Fibroblast of lung (primary cell): ENCODE results near the gene APOL4. TPM values are rescaled to one million over a fixed set of nuclear protein-coding genes. Genes with fewer than 3 reads are reported as not detected.

Source experiments
- DNase-seq, 2 donors: peaks; one replicate each; pipeline versions ENCODE4 v3.0.0 to v3.0.0-alpha.2; 2010; ENCODE audit warnings: low read depth in 2 of 2
- H2AFZ ChIP-seq: 2 replicates; pipeline ENCODE4 v1.5.1; 2012; ENCODE audit warnings: low read length, control low read depth, inconsistent platforms
- H3K27ac ChIP-seq: 2 replicates; pipeline ENCODE4 v1.5.1; 2011; ENCODE audit warnings: low read length, control low read depth; ENCODE audit not compliant: insufficient read depth
- H3K27me3 ChIP-seq: 2 replicates; pipeline ENCODE4 v1.5.1; 2011; ENCODE audit warnings: mild to moderate bottlenecking, low read length; ENCODE audit not compliant: control insufficient read depth, insufficient read depth
- H3K36me3 ChIP-seq: 2 replicates; pipeline ENCODE4 v1.5.1; 2011; ENCODE audit warnings: low read length; ENCODE audit not compliant: control insufficient read depth, insufficient read depth
- H3K4me1 ChIP-seq: 2 replicates; pipeline ENCODE4 v1.5.1; 2011; ENCODE audit warnings: low read length; ENCODE audit not compliant: control insufficient read depth, insufficient read depth; ENCODE audit errors: extremely low read depth
- H3K4me2 ChIP-seq: 2 replicates; pipeline ENCODE4 v1.5.1; 2011; ENCODE audit warnings: low read length, control low read depth; ENCODE audit not compliant: insufficient read depth; ENCODE audit errors: extremely low read depth
- H3K4me3 ChIP-seq, 4 experiments: fragments of 200-600 bp in 1 of 4; sonication (generic) in 1 of 4; replicated peaks in 1 of 4; 2 replicates each; pipeline ENCODE4 v1.5.1; 2011 to 2016; ENCODE audit warnings: low read length in 4 of 4, low read depth in 3 of 4, mild to moderate bottlenecking in 3 of 4, control low read depth in 2 of 4, inconsistent platforms in 1 of 4, mixed read lengths in 1 of 4; ENCODE audit not compliant: insufficient read depth in 1 of 4; ENCODE audit errors: control extremely low read depth in 1 of 4
- H3K79me2 ChIP-seq: 2 replicates; pipeline ENCODE4 v1.5.1; 2012; ENCODE audit warnings: mild to moderate bottlenecking, low read length, inconsistent platforms; ENCODE audit not compliant: control insufficient read depth, insufficient read depth
- H3K9ac ChIP-seq: 2 replicates; pipeline ENCODE4 v1.5.1; 2011; ENCODE audit warnings: mild to moderate bottlenecking, low read length, control low read depth; ENCODE audit not compliant: insufficient read depth
- H3K9me3 ChIP-seq: 2 replicates; pipeline ENCODE4 v1.5.1; 2012; ENCODE audit warnings: low read depth, low read length; ENCODE audit not compliant: control insufficient read depth, insufficient read depth
- H4K20me1 ChIP-seq: 2 replicates; pipeline ENCODE4 v1.5.1; 2011; ENCODE audit warnings: low read length; ENCODE audit not compliant: control insufficient read depth, insufficient read depth; ENCODE audit errors: extremely low read depth
- EZH2 ChIP-seq: IDR thresholded peaks from 2 replicates; pipeline ENCODE4 v1.5.1; 2012; ENCODE audit warnings: low read length, control low read depth, mild to moderate bottlenecking; ENCODE audit errors: missing control alignments
- polyA plus RNA-seq, 2 donors: library from polyadenylated mRNA; depleted of rRNA in 1 of 2; stranded (reverse) in 1 of 2; unstranded in 1 of 2; fragments of >200 nt; gene quantifications; 2 replicates each; pipeline ENCODE4 v1.2.1, GENCODE V29; 2011 to 2012; ENCODE audit warnings: missing spikeins in 1 of 2
- total RNA-seq: library from RNA; depleted of rRNA; stranded (reverse); fragments of >200 nt; gene quantifications from 2 replicates; pipeline ENCODE4 v1.2.1, GENCODE V29; 2014
- TF ChIP-seq, protein P1 (sequence below), 2 donors: IDR thresholded peaks in 1 of 2; conservative IDR thresholded peaks in 1 of 2; 1 replicate in 1 of 2; 2 replicates in 1 of 2; pipeline ENCODE4 v1.5.1; 2011 to 2012; ENCODE audit warnings: low read length in 2 of 2, control low read depth in 1 of 2, inconsistent platforms in 1 of 2, low read depth in 1 of 2, mild to moderate bottlenecking in 1 of 2

The APOL4 gene
- total and polyA plus RNA-seq, 2 donors (not counting 1 experiment from before 2014, with no cell fraction given) = 0.31 to 2.0 TPM

DNA sequence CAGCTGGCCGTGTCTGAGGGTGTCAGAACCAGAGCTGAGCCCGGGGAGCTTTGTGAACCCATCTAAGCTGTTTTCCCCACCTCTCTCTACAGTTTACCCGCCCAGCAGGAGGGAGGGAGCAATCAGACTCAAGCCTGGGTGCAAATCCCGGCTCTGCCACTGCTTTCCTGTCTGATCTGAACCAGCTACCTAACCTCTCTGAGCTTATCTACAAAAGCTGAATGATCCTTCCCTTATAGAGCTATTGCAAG is 37.5 kb upstream of the APOL4 start:
- no peaks in the 10 kb centered on the region for H3K9me3 ChIP-seq
- peak overlapping the region; percentile 58 for H3K9ac ChIP-seq
- peak overlapping the region; percentile 81 to 94 (median 88) for H3K4me3 ChIP-seq
- H3K79me2 ChIP-seq = peaks cover 35% of the 10 kb centered on the region
- no peaks in the 10 kb centered on the region for H4K20me1 ChIP-seq
- DNase-seq = no peak
- H3K36me3 ChIP-seq = peaks cover 1% of the 10 kb centered on the region
- peaks cover 10% of the 10 kb centered on the region for H3K4me1 ChIP-seq
- no peaks in the 10 kb centered on the region for H3K27me3 ChIP-seq
- no peak for TF ChIP-seq EZH2
- TF ChIP-seq, protein P1, sequence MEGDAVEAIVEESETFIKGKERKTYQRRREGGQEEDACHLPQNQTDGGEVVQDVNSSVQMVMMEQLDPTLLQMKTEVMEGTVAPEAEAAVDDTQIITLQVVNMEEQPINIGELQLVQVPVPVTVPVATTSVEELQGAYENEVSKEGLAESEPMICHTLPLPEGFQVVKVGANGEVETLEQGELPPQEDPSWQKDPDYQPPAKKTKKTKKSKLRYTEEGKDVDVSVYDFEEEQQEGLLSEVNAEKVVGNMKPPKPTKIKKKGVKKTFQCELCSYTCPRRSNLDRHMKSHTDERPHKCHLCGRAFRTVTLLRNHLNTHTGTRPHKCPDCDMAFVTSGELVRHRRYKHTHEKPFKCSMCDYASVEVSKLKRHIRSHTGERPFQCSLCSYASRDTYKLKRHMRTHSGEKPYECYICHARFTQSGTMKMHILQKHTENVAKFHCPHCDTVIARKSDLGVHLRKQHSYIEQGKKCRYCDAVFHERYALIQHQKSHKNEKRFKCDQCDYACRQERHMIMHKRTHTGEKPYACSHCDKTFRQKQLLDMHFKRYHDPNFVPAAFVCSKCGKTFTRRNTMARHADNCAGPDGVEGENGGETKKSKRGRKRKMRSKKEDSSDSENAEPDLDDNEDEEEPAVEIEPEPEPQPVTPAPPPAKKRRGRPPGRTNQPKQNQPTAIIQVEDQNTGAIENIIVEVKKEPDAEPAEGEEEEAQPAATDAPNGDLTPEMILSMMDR (conservative IDR thresholded peaks at IDR 0.05 in 1 of 2, IDR thresholded peaks at IDR 0.05 in 1 of 2; ENCODE audit: low read depth in 1 of 2, low read length in 2 of 2) = no peak
- H2AFZ ChIP-seq = peak overlapping the region; percentile 76
- H3K4me2 ChIP-seq = peak overlapping the region; percentile 92
- peak overlapping the region; percentile 84 for H3K27ac ChIP-seq

DNA sequence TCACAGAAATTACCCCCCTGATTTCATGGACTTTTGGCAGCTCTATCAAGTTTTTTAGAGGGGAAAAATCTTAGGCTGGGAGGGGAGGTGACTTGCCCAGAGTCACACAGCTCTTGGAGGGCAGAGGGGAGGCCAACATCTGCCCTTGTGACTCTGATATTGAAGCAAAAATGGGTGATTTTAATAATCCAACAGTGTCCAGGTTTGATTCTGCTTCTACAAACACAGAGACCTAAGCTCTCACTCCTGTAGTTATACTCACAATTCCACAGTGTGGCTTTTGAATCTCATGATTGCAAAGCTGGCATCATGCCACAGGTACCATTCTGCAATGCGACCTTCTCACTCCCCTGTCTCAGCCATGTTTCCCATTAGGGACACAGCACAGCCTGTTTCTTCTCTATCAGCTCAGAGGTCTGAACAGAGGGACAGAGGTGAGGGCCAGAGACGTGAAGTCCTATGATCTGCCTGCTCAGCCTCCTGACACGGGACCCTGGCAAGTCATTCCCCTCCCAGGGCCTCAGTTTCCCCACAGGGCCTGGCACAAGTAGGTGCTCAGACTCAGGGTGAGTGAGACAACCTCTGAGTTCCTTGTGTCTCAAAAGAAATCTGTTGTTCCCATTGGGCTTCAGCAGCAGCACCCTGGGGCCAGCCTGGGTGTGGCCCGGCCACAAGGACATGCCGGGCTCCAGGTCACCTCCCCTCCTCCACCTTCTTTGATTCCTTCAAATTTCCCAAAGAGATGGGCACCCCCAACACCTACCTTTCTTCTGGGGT is 37.0 kb upstream of the APOL4 start:
- H3K4me1 ChIP-seq = peaks cover 10% of the 10 kb centered on the region
- H3K79me2 ChIP-seq = peaks cover 35% of the 10 kb centered on the region

More for the DNA sequence above, 37.0 kb upstream of the APOL4 start:
- H3K4me3 ChIP-seq = peak overlapping the region; percentile 81 to 94 (median 88)
- H3K27me3 ChIP-seq = no peaks in the 10 kb centered on the region
- H3K36me3 ChIP-seq = peaks cover 1% of the 10 kb centered on the region
- no peaks in the 10 kb centered on the region for H4K20me1 ChIP-seq
- H3K27ac ChIP-seq = peak overlapping the region; percentile 84
- H3K9me3 ChIP-seq = no peaks in the 10 kb centered on the region
- peak overlapping the region; percentile 58 for H3K9ac ChIP-seq
- H2AFZ ChIP-seq = peak overlapping the region; percentile 76
- peak in 1 of 2 donors; percentile 30 for DNase-seq
- TF ChIP-seq, protein P1 (conservative IDR thresholded peaks at IDR 0.05 in 1 of 2, IDR thresholded peaks at IDR 0.05 in 1 of 2; ENCODE audit: low read depth in 1 of 2, low read length in 2 of 2) = no peak
- no peak for TF ChIP-seq EZH2
- H3K4me2 ChIP-seq = peak overlapping the region; percentile 92
